CD4-positive, alpha-beta T cell treated with Interleukin-6 for 4 hours (primary cell): ENCODE results near the gene KPNA6.
A peak's percentile ranks its signal among the peaks of the same experiment; 100 is the strongest.
"Not testable (repeated sequence)": the region's sequence is repeated elsewhere in the genome, so short reads cannot be mapped to it uniquely, and the experiment has no call there.

Source experiments
- DNase-seq: peaks from one replicate; pipeline ENCODE4 v3.0.0-alpha.2; 2020; ENCODE audit warnings: mixed read lengths

KPNA6 gene

GRCh38 chr1:32143302-32143695 is 35.4 kb downstream of the KPNA6 start:
- not testable (repeated sequence) for DNase-seq

- no peak for DNase-seq
Measured at GRCh38 chr1:32144033-32144432, 36.2 kb downstream of the KPNA6 start.

- DNase-seq = not testable (repeated sequence)
Measured at GRCh38 chr1:32147799-32148198, 39.9 kb downstream of the KPNA6 start.

GRCh38 chr1:32150847-32151246 is 43.0 kb downstream of the KPNA6 start:
- DNase-seq = no peak

- no peak for DNase-seq
Measured at GRCh38 chr1:32151319-32151787, 43.5 kb downstream of the KPNA6 start.

DNA sequence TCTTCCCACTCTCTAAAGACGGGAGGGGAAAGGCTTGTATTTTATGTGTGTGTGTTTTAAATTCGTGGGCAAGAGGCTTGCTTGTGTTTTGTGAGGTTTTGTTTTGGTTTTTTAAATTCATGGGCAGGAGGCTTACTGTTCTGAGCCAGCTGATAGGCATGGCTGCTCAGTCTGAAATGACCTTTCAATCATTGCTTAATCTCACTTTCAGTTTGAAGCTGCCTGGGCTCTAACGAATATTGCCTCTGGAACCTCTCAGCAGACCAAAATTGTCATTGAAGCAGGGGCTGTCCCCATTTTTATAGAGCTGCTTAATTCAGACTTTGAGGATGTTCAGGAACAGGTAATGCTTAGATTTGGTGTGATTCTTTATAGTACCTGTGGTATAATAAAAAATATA is 51.3 kb downstream of the KPNA6 start:
- DNase-seq = no peak

- DNase-seq = no peak
Measured at GRCh38 chr1:32163405-32163804, 55.5 kb downstream of the KPNA6 start.

- not testable (repeated sequence) for DNase-seq
Measured at GRCh38 chr1:32165633-32166032, 57.8 kb downstream of the KPNA6 start.

GRCh38 chr1:32170991-32171390 is 63.1 kb downstream of the KPNA6 start:
- no peak for DNase-seq

DNA sequence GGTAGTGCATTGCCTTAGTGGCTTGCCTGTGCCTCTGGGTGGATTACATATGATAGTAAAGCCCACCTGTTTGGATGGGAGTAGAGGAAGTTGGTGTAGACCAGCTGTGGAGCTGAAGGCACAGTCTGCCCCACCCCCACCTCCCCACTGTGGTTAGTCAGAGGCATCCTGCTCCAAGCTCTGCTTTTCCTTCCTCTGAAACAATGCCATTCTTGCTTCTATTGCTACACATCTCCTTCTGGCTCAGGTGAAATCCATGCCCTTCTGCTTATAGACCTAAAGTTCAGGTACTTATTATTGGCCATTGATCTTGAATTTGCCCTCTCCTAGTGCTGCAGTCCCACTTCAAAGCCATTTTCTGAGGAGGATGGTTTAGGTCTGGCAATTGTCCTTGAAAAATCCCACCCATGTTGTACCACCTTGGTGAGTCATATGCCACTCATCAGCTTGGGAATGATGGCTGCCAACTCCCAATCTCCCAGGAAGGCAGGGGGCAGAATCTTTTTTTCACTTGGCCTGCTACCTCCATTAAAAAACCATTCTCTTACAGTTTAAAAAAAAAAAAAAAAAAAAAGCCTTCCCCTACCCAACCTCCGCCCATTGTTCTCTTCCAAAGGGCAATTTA is 64.9 kb downstream of the KPNA6 start:
- DNase-seq = peak; percentile 31

- DNase-seq = no peak
Measured at GRCh38 chr1:32178380-32179192, 70.7 kb downstream of the KPNA6 start.

DNA sequence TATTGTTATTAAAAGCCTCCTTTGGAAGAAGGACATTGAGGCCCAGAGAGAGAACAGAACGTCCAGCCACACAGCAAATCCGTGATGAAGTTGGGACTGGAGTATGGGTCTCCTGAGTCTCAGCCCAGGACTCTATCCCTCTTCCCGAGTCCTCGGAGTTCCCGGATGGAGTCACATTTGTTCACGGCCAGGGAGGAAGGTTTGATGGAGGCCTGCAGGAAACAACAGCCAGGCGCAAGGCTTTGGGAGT is 71.3 kb downstream of the KPNA6 start:
- no peak for DNase-seq

- peak; percentile 92 for DNase-seq
Measured at GRCh38 chr1:32179443-32180185, 71.8 kb downstream of the KPNA6 start, which contains the start of gene TXLNA. Gene TXLNA (plus strand): TSS chr1:32179675. CDS start chr1:32180346, 671 bp downstream.

DNA sequence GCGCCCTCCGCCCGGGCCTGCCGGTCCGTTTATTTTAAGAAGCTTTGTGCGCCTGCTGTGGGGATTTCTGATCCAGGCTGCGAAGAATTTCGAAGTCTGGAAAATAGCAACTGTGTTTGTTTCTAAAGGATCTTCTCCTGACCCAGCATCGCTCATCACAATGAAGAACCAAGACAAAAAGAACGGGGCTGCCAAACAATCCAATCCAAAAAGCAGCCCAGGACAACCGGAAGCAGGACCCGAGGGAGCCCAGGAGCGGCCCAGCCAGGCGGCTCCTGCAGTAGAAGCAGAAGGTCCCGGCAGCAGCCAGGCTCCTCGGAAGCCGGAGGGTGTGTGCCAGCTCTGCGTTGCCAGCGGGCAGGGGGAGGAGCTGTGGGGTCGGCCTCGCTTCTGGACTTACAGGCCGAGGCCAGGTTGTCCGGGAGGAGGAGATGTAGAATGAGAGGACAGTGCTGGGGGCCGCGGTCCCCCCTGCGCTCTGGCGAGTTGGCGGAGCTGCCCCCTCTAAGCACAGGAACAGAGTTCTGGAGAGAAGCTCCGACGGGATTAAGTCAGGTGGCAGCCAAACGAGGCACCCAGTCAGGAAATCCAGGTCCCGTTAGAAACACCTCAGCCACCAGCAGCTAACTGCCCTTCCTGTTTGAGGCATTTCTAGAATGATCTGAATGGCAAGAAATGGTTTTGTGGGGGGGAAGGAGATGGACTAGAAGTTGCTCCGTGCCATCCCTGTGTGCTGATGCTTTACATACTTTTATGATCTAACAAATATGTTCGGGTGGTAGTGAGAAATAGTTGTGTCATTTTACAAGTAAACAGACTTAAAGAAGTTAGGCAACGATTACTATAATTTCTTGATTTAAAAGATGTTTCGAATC is 72.6 kb downstream of the KPNA6 start:
- peak; percentile 32 for DNase-seq

- DNase-seq = no peak
Measured at GRCh38 chr1:32181065-32181464, 73.2 kb downstream of the KPNA6 start.

DNA sequence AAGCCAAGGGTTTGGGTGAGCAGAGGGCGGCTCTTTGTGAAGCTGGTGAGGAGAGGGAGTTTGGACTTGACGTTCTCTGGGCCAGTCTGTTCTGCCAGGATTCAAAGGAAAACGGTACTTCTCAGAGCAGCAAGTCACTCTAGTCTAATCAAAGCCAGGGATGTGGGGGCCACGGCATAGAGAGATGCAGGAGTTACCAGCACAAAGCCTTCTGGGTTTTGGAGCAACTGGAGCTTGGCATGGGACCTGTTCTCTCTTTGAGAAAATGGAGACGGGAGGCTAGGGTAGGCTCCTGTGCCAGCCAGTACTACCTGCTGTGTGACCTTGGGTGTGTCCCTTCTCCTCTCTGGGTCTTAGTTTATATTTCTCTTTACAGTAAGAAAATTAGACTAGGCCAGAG is 73.7 kb downstream of the KPNA6 start:
- no peak for DNase-seq

- DNase-seq = no peak
Measured at GRCh38 chr1:32182060-32182459, 74.2 kb downstream of the KPNA6 start.

DNA sequence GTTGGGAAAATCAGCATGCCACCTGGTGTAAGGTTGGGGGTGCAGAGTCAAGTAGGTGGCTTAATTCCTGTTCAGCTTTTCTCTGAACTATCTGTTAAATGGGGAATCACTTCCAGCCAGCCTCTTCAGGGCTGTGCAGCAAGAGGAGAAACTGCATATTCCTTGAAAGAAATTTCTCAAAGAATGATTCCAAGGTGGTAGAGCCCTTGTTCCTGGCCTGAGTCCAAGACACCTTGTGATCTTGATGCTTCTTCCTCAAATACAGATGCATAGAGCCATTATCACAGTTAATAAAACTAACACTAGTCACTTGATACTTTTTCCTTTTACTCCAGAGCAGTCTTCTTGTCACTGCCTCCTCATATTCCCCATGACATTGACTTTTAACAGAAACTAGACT is 76.8 kb downstream of the KPNA6 start:
- DNase-seq = no peak

DNA sequence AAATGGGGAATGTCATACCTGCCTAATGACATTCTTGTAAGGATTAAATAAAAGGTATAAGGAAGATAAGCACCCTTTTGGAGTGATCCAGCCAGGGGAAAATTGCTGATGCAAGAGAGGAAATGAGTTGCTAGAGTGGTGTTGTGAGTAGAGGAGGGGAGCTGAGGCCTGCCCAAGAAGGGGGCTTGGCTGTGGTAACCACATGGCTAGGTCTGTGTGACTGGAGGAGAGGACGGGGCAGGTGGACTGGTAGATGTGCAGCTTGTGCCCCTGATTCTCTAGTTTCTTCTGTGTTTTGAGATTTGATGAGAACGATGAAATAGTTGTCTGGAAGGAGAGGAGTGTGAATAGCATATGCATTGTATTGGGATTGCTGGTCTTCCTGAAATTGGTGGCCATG is 78.2 kb downstream of the KPNA6 start:
- no peak for DNase-seq

- no peak for DNase-seq
Measured at GRCh38 chr1:32186491-32186890, 78.6 kb downstream of the KPNA6 start.

- DNase-seq = no peak
Measured at GRCh38 chr1:32187850-32188249, 80.0 kb downstream of the KPNA6 start.

- DNase-seq = no peak
Measured at GRCh38 chr1:32192220-32192948, 84.5 kb downstream of the KPNA6 start.
